Mesothelial cell of epicardium (in vitro differentiated cells): Measurements from ENCODE around the gene PSD2. TPM values are rescaled to one million over a fixed set of nuclear protein-coding genes. Genes with fewer than 3 reads are reported as not detected.

Experiments
- DNase-seq, 2 experiments: peaks; one replicate each; pipeline ENCODE4 v3.0.0; 2021; ENCODE audit warnings: low spot score in 2 of 2; ENCODE audit not compliant: unreplicated experiment in 2 of 2
- H3K27ac Mint-ChIP-seq: 2 replicates; pipeline ENCODE4 v1.8.0; 2021; ENCODE audit warnings: mixed read lengths
- H3K27me3 Mint-ChIP-seq: 2 replicates; pipeline ENCODE4 v1.8.0; 2021; ENCODE audit warnings: low read depth, mixed read lengths
- H3K36me3 Mint-ChIP-seq: 2 replicates; pipeline ENCODE4 v1.8.0; 2021; ENCODE audit warnings: mixed read lengths
- H3K4me1 Mint-ChIP-seq: 2 replicates; pipeline ENCODE4 v1.8.0; 2021; ENCODE audit warnings: mixed read lengths
- H3K4me3 Mint-ChIP-seq: 2 replicates; pipeline ENCODE4 v1.8.0; 2021; ENCODE audit warnings: mild to moderate bottlenecking, moderate library complexity, mixed read lengths
- H3K9me3 Mint-ChIP-seq: 2 replicates; pipeline ENCODE4 v1.8.0; 2021; ENCODE audit warnings: mixed read lengths
- total RNA-seq: library from RNA; stranded (reverse); gene quantifications from 3 replicates; pipeline ENCODE4 v1.2.1, GENCODE V29; 2021
- TF ChIP-seq, protein P1 (sequence below): fragments of 200-600 bp; sonication (generic); IDR thresholded peaks from one replicate; pipeline ENCODE4 v1.5.0; 2021; ENCODE audit warnings: antibody characterized with exemption; ENCODE audit not compliant: unreplicated experiment

PSD2 gene
- total RNA-seq, 1 donor from 2014 or later = 0.78 TPM

DNA sequence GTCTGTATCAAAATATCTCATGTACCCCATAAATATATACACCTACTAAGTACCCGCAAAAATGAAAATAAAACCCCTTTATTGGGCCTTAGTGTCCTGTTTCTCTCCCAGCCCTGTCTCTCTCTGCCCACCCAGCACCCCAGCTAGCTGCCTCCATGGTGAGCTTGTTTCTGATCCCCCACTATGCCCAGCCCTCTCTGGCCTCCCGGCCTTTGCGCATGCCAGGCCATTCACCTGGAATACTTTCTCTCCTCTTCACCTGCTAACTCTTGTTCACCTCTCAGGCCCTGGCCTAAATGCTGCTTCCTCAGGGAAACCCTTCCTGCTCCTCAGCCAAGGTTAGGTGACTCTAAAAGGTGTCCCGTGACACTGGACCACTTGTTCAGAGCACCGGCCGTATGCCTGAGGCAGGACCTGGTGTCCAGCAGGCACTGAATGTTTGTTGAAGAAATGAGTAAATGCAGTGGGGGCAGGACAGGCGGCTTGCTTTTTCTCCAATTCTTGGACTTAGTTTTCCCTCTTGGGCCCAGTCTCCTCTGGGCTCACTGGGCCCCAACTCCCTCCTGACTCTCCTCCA lies 58.5 kb downstream of the PSD2 start:
- no peak overlapping the region for H3K4me3 Mint-ChIP-seq
- no peaks in the 10 kb centered on the region for H3K36me3 Mint-ChIP-seq
- H3K27me3 Mint-ChIP-seq = peaks cover 51% of the 10 kb centered on the region
- DNase-seq = no peak
- TF ChIP-seq, protein P1, sequence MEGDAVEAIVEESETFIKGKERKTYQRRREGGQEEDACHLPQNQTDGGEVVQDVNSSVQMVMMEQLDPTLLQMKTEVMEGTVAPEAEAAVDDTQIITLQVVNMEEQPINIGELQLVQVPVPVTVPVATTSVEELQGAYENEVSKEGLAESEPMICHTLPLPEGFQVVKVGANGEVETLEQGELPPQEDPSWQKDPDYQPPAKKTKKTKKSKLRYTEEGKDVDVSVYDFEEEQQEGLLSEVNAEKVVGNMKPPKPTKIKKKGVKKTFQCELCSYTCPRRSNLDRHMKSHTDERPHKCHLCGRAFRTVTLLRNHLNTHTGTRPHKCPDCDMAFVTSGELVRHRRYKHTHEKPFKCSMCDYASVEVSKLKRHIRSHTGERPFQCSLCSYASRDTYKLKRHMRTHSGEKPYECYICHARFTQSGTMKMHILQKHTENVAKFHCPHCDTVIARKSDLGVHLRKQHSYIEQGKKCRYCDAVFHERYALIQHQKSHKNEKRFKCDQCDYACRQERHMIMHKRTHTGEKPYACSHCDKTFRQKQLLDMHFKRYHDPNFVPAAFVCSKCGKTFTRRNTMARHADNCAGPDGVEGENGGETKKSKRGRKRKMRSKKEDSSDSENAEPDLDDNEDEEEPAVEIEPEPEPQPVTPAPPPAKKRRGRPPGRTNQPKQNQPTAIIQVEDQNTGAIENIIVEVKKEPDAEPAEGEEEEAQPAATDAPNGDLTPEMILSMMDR = no peak
- no peaks in the 10 kb centered on the region for H3K4me1 Mint-ChIP-seq
- no peak overlapping the region for H3K27ac Mint-ChIP-seq
- H3K9me3 Mint-ChIP-seq = no peaks in the 10 kb centered on the region

DNA sequence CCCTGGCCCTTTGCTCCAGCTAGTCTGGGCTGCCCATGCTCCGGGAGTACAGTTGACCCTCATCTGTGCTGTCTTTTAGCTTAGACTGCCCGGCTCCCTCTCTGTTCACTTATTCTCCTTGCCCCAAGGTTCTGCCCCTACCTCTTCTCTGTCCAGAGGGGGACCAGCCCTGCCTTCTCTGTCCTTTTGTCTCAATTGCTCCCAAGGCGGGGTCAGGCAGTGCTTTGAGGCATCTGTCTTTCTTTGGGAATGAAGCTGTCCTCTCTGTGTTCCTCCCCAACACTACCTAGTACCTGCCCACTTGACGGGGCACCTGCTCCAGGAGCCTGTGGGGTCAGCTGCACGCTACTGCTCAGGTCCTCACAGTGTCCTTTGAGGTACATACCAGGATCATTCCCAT lies 59.3 kb downstream of the PSD2 start:
- H3K27me3 Mint-ChIP-seq = peaks cover 43% of the 10 kb centered on the region
- no peaks in the 10 kb centered on the region for H3K9me3 Mint-ChIP-seq
- no peak for DNase-seq
- no peak overlapping the region for H3K4me3 Mint-ChIP-seq
- TF ChIP-seq, protein P1 = no peak
- no peak overlapping the region for H3K27ac Mint-ChIP-seq
- no peaks in the 10 kb centered on the region for H3K36me3 Mint-ChIP-seq
- H3K4me1 Mint-ChIP-seq = no peaks in the 10 kb centered on the region

DNA sequence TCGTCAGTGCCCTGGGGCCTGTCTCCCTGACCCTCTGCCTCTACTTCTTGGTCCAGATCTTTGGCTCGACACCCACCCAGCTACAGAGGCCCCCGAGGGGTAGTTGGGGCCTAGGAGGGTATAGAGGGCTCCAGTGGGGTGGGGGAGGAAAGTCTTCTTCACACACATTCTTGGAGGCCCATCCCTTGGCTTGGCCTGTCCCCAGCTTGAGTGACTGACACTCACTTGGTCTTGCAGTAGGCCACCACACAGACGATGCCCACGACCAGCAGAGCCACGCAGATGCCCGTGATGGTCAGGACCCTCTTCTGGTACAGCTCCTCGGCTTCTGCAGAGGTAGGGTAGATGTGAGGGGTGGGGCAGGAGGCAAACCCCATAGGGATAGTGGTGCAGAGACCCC lies 59.8 kb downstream of the PSD2 start:
- Mint-ChIP-seq H3K4me3 (no peak overlapping the region), H3K36me3 (no peaks in the 10 kb centered on the region), H3K27me3 (peaks cover 40% of the 10 kb centered on the region), H3K9me3 (no peaks in the 10 kb centered on the region), H3K4me1 (no peaks in the 10 kb centered on the region), H3K27ac (no peak overlapping the region)
- DNase-seq = no peak
- TF ChIP-seq, protein P1 = no peak

DNA sequence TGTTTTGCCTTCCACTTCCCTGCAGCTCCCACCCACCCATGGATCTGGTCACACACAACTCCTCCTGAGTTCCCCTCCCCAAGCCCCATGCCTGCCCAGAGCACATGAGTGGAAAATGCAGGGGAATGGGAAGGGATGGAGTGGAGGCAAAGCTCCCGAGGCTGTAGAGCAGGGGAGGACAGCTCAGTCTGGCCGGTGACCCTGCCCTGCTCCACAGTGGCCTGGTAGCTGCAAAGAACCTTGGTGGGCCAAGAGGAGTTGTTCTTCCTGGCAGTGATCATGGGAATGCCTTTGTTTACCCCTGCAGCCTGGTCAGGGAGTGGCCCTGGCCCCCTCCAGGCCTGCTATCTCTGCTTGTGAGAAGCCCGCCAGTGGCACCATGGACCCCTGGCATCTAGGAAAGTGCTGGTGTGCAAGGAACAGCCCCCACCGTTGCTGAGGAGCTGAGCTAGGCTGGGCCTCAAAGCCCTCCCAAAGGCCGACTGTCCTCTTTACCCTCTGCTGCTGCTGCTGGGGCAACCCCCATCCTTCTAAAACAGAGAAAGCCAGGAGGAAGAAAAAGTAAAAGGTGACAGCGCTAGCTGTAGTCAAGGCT lies 60.4 kb downstream of the PSD2 start:
- Mint-ChIP-seq H3K36me3 (no peaks in the 10 kb centered on the region), H3K4me3 (no peak overlapping the region), H3K4me1 (no peaks in the 10 kb centered on the region), H3K27ac (no peak overlapping the region), H3K27me3 (peaks cover 40% of the 10 kb centered on the region), H3K9me3 (no peaks in the 10 kb centered on the region)
- TF ChIP-seq, protein P1 = no peak
- no peak for DNase-seq

DNA sequence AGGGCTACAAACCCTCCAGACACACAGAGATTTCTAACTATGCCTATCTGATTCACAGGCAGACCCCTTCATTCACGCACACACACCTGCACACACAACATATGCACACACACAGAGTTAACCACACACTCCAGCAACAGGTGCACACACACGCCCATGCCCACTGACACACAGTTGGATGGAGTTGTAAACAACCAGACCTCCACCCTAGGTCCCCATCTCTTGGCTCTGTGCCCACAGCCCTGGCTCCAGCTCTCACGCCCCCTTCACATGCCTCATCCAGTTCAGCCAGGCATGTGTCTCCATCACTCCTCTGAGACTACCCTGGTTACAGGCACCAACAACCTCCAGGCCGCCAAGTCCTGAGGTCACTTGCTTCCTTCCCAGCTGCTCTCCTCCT lies 61.1 kb downstream of the PSD2 start:
- H3K36me3 Mint-ChIP-seq = no peaks in the 10 kb centered on the region
- no peaks in the 10 kb centered on the region for H3K4me1 Mint-ChIP-seq
- peaks cover 42% of the 10 kb centered on the region for H3K27me3 Mint-ChIP-seq
- no peak overlapping the region for H3K4me3 Mint-ChIP-seq
- no peaks in the 10 kb centered on the region for H3K9me3 Mint-ChIP-seq
- TF ChIP-seq, protein P1 = no peak
- H3K27ac Mint-ChIP-seq = no peak overlapping the region
- DNase-seq = no peak
